ENCODE measurements around the gene DARS1. TPM values are rescaled to one million over a fixed set of nuclear protein-coding genes. Genes with fewer than 3 reads are reported as not detected.
A peak's percentile ranks its signal among the peaks of the same experiment; 100 is the strongest.

Gene DARS1
- total and polyA plus RNA-seq, 2 donors: 70.8 to 106 TPM

GRCh38 chr2:135935914-135936313, 49.5 kb downstream of the DARS1 start:
- no peak for DNase-seq (ENCODE audit: extremely low spot score)
- H3K27ac ChIP-seq (ENCODE audit: low read depth): no peak overlapping the region
- peaks cover 4% of the 10 kb centered on the region for H3K36me3 ChIP-seq (ENCODE audit: insufficient read depth)
- H3K4me3 ChIP-seq (ENCODE audit: low read depth, low read length): no peak overlapping the region
- H3K4me1 ChIP-seq (ENCODE audit: insufficient read depth): no peaks in the 10 kb centered on the region

- DNase-seq (ENCODE audit: extremely low spot score): no peak
- Histone ChIP-seq H3K36me3 (ENCODE audit: insufficient read depth) (peaks cover 4% of the 10 kb centered on the region), H3K27ac (ENCODE audit: low read depth) (no peak overlapping the region), H3K4me1 (ENCODE audit: insufficient read depth) (no peaks in the 10 kb centered on the region), H3K4me3 (ENCODE audit: low read depth, low read length) (no peak overlapping the region)
Observed at GRCh38 chr2:135931776-135932443, 53.5 kb downstream of the DARS1 start.

- no peak for DNase-seq (ENCODE audit: extremely low spot score)
Observed at GRCh38 chr2:135926605-135927004, 58.8 kb downstream of the DARS1 start.

GRCh38 chr2:135925571-135925970, 59.9 kb downstream of the DARS1 start:
- 72% methylated on average over 2 of the region's 2 CpGs for WGBS
- H3K27ac ChIP-seq (ENCODE audit: low read depth): no peak overlapping the region

More at GRCh38 chr2:135926605-135927004, 58.8 kb downstream of the DARS1 start:
- Histone ChIP-seq H3K4me1 (ENCODE audit: insufficient read depth) (no peaks in the 10 kb centered on the region), H3K4me3 (ENCODE audit: low read depth, low read length) (no peak overlapping the region), H3K27ac (ENCODE audit: low read depth) (no peak overlapping the region), H3K36me3 (ENCODE audit: insufficient read depth) (peaks cover 5% of the 10 kb centered on the region)
- WGBS: 77% methylated on average over 3 of the region's 3 CpGs

GRCh38 chr2:135916207-135916606, 69.2 kb downstream of the DARS1 start:
- Histone ChIP-seq H3K4me1 (ENCODE audit: insufficient read depth) (no peaks in the 10 kb centered on the region), H3K4me3 (ENCODE audit: low read depth, low read length) (no peak overlapping the region), H3K27ac (ENCODE audit: low read depth) (no peak overlapping the region), H3K36me3 (ENCODE audit: insufficient read depth) (no peaks in the 10 kb centered on the region)
- WGBS: 27% methylated on average over 3 of the region's 3 CpGs
- peak; percentile 40 for DNase-seq (ENCODE audit: extremely low spot score)

More at GRCh38 chr2:135925571-135925970, 59.9 kb downstream of the DARS1 start:
- Histone ChIP-seq H3K4me1 (ENCODE audit: insufficient read depth) (no peaks in the 10 kb centered on the region), H3K4me3 (ENCODE audit: low read depth, low read length) (no peak overlapping the region), H3K36me3 (ENCODE audit: insufficient read depth) (peaks cover 1% of the 10 kb centered on the region)
- DNase-seq (ENCODE audit: extremely low spot score): no peak

- no peak overlapping the region for H3K4me3 ChIP-seq (ENCODE audit: low read depth, low read length)
- WGBS: 81% methylated on average over 3 of the region's 3 CpGs
- no peaks in the 10 kb centered on the region for H3K36me3 ChIP-seq (ENCODE audit: insufficient read depth)
- no peak overlapping the region for H3K27ac ChIP-seq (ENCODE audit: low read depth)
- DNase-seq (ENCODE audit: extremely low spot score): no peak
- H3K4me1 ChIP-seq (ENCODE audit: insufficient read depth): no peaks in the 10 kb centered on the region
Observed at GRCh38 chr2:135914485-135914884, 70.9 kb downstream of the DARS1 start.

- 83% methylated on average over 5 of the region's 5 CpGs for WGBS
- H3K36me3 ChIP-seq (ENCODE audit: insufficient read depth): no peaks in the 10 kb centered on the region
- no peak overlapping the region for H3K27ac ChIP-seq (ENCODE audit: low read depth)
- no peak for DNase-seq (ENCODE audit: extremely low spot score)
- no peak overlapping the region for H3K4me3 ChIP-seq (ENCODE audit: low read depth, low read length)
- no peaks in the 10 kb centered on the region for H3K4me1 ChIP-seq (ENCODE audit: insufficient read depth)
Observed at GRCh38 chr2:135913727-135914365, 71.6 kb downstream of the DARS1 start.

GRCh38 chr2:135909976-135910375, 75.5 kb downstream of the DARS1 start:
- peaks cover 2% of the 10 kb centered on the region for H3K36me3 ChIP-seq (ENCODE audit: insufficient read depth)
- H3K4me1 ChIP-seq (ENCODE audit: insufficient read depth): no peaks in the 10 kb centered on the region

GRCh38 chr2:135905679-135906078, 79.7 kb downstream of the DARS1 start:
- DNase-seq (ENCODE audit: extremely low spot score): no peak
- peaks cover 2% of the 10 kb centered on the region for H3K36me3 ChIP-seq (ENCODE audit: insufficient read depth)
- no peaks in the 10 kb centered on the region for H3K4me1 ChIP-seq (ENCODE audit: insufficient read depth)
- H3K27ac ChIP-seq (ENCODE audit: low read depth): no peak overlapping the region
- no peak overlapping the region for H3K4me3 ChIP-seq (ENCODE audit: low read depth, low read length)

More at GRCh38 chr2:135909976-135910375, 75.5 kb downstream of the DARS1 start:
- no peak for DNase-seq (ENCODE audit: extremely low spot score)
- no peak overlapping the region for H3K4me3 ChIP-seq (ENCODE audit: low read depth, low read length)
- no peak overlapping the region for H3K27ac ChIP-seq (ENCODE audit: low read depth)

- Histone ChIP-seq H3K27ac (ENCODE audit: low read depth) (no peak overlapping the region), H3K36me3 (ENCODE audit: insufficient read depth) (peaks cover 2% of the 10 kb centered on the region), H3K4me3 (ENCODE audit: low read depth, low read length) (no peak overlapping the region), H3K4me1 (ENCODE audit: insufficient read depth) (no peaks in the 10 kb centered on the region)
- no peak for DNase-seq (ENCODE audit: extremely low spot score)
- 94% methylated on average over 4 of the region's 4 CpGs for WGBS
Observed at GRCh38 chr2:135904341-135904989, 81.0 kb downstream of the DARS1 start.

- Histone ChIP-seq H3K27ac (ENCODE audit: low read depth) (no peak overlapping the region), H3K36me3 (ENCODE audit: insufficient read depth) (peaks cover 2% of the 10 kb centered on the region), H3K4me3 (ENCODE audit: low read depth, low read length) (no peak overlapping the region), H3K4me1 (ENCODE audit: insufficient read depth) (no peaks in the 10 kb centered on the region)
- no peak for DNase-seq (ENCODE audit: extremely low spot score)
- WGBS: 75% methylated on average over 3 of the region's 3 CpGs
Observed at GRCh38 chr2:135903650-135904049, 81.8 kb downstream of the DARS1 start.

- Histone ChIP-seq H3K36me3 (ENCODE audit: insufficient read depth) (no peaks in the 10 kb centered on the region), H3K4me1 (ENCODE audit: insufficient read depth) (no peaks in the 10 kb centered on the region), H3K4me3 (ENCODE audit: low read depth, low read length) (no peak overlapping the region), H3K27ac (ENCODE audit: low read depth) (no peak overlapping the region)
- 64% methylated on average over 4 of the region's 4 CpGs for WGBS
- no peak for DNase-seq (ENCODE audit: extremely low spot score)
Observed at GRCh38 chr2:135899567-135899966, 85.9 kb downstream of the DARS1 start.

- Histone ChIP-seq H3K4me1 (ENCODE audit: insufficient read depth) (no peaks in the 10 kb centered on the region), H3K4me3 (ENCODE audit: low read depth, low read length) (no peak overlapping the region), H3K36me3 (ENCODE audit: insufficient read depth) (no peaks in the 10 kb centered on the region), H3K27ac (ENCODE audit: low read depth) (no peak overlapping the region)
- WGBS: 97% methylated on average over 3 of the region's 3 CpGs
- no peak for DNase-seq (ENCODE audit: extremely low spot score)
Observed at GRCh38 chr2:135898234-135898786, 87.1 kb downstream of the DARS1 start.

- DNase-seq (ENCODE audit: extremely low spot score): no peak
- Histone ChIP-seq H3K4me3 (ENCODE audit: low read depth, low read length) (no peak overlapping the region), H3K36me3 (ENCODE audit: insufficient read depth) (no peaks in the 10 kb centered on the region), H3K4me1 (ENCODE audit: insufficient read depth) (no peaks in the 10 kb centered on the region), H3K27ac (ENCODE audit: low read depth) (no peak overlapping the region)
- WGBS: 89% methylated on average over 1 of the region's 1 CpG
Observed at GRCh38 chr2:135894930-135895329, 90.5 kb downstream of the DARS1 start.
